ENCODE data around the gene KRTAP13-1. TPM values are rescaled to one million over a fixed set of nuclear protein-coding genes. Genes with fewer than 3 reads are reported as not detected.

The KRTAP13-1 gene
- total RNA-seq, 1 donor from 2014 or later: not detected

DNA sequence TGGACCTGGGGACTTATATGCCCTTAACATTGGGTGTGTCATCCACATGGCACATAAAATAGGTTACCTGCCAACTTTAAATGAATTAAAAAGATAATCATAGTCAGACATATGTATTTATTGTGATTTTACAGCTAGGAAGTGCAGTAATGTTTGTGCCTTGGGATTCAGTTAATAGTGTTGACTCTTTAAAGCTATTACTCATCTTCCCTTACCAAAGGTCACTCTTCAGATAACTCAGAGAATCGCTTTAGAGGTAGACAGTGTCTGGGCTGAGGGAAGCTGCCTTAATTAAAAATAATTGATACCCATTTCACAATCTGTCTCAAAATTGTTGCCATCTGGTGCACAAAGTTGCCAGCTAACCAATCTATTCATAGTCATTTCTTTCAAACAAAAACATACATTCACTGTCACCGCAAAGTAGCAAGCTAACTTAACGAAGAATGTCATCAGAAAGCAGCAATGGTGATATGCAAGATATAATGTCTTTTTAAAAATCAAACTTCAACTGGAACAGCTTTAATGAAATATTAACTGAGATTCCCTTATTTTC is 41.3 kb downstream of the KRTAP13-1 start:
- FAIRE-seq: no peak

DNA sequence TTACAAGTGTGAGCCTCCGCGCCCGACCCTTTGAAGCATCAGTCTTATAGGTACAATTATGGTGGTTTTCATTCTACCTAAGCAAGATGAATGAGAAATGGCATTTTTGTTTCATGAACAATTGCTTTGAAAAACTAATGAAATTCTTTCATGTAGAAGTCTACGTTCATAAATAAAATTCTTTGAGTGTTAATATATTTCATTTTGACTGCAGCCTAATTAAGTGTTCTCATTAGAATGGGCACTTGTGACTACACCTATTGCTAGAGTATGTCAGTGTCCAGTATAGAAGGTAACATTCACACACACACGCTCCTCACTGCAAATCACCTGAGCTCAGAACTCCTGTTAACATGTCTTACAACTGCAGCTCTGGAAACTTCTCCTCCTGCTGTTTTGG is 44.1 kb downstream of the KRTAP13-1 start, which contains the start of gene KRTAP15-1:
KRTAP15-1 (plus strand) TSS at position 301 of the 400 bp plus-strand sequence; CDS start at position 354, 53 bp downstream.
- Histone ChIP-seq H3K27ac (ENCODE audit: low read depth, low read length) (no peak within 1 kb of the TSS), H2AFZ (ENCODE audit: low read depth, low read length) (no peak within 1 kb of the TSS), H3K27me3 (ENCODE audit: insufficient read depth, low read length) (no peaks in the 10 kb centered on the region), H3K9me3 (ENCODE audit: insufficient read depth, low read depth, low read length) (peaks cover 2% of the 10 kb centered on the region), H3K79me2 (ENCODE audit: insufficient read depth, low read length) (no peaks in the 10 kb centered on the region), H4K20me1 (ENCODE audit: insufficient read depth, low read length) (no peaks in the 10 kb centered on the region), H3K36me3 (ENCODE audit: insufficient read depth, low read length) (no peaks in the 10 kb centered on the region), H3K4me3 (ENCODE audit: insufficient read depth, low read depth, low read length) (no peak within 1 kb of the TSS), H3K4me1 (ENCODE audit: insufficient read depth, low read length) (no peaks in the 10 kb centered on the region), H3K4me2 (ENCODE audit: low read length) (no peak within 1 kb of the TSS), H3K9ac (ENCODE audit: low read length) (no peak within 1 kb of the TSS)
- Mint-ChIP-seq H3K9me3 (ENCODE audit: unreplicated experiment) (no peaks in the 10 kb centered on the region), H3K27ac (ENCODE audit: unreplicated experiment) (no peak within 1 kb of the TSS), H3K4me1 (ENCODE audit: low read depth, unreplicated experiment) (no peaks in the 10 kb centered on the region), H3K4me3 (ENCODE audit: unreplicated experiment) (no peak within 1 kb of the TSS), H3K27me3 (ENCODE audit: low read depth, unreplicated experiment) (peaks cover 2% of the 10 kb centered on the region), H3K36me3 (ENCODE audit: low read depth, unreplicated experiment) (no peaks in the 10 kb centered on the region)
- DNase-seq (ENCODE audit: low read depth): no peak
- FAIRE-seq: no peak
- TF ChIP-seq, protein P1, sequence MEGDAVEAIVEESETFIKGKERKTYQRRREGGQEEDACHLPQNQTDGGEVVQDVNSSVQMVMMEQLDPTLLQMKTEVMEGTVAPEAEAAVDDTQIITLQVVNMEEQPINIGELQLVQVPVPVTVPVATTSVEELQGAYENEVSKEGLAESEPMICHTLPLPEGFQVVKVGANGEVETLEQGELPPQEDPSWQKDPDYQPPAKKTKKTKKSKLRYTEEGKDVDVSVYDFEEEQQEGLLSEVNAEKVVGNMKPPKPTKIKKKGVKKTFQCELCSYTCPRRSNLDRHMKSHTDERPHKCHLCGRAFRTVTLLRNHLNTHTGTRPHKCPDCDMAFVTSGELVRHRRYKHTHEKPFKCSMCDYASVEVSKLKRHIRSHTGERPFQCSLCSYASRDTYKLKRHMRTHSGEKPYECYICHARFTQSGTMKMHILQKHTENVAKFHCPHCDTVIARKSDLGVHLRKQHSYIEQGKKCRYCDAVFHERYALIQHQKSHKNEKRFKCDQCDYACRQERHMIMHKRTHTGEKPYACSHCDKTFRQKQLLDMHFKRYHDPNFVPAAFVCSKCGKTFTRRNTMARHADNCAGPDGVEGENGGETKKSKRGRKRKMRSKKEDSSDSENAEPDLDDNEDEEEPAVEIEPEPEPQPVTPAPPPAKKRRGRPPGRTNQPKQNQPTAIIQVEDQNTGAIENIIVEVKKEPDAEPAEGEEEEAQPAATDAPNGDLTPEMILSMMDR (IDR thresholded peaks at IDR 0.05; ENCODE audit: insufficient read depth, low read depth, low read length): no peak
- no peak for TF ChIP-seq EZH2 (IDR thresholded peaks at IDR 0.05; ENCODE audit: insufficient read depth, low read length)

More for the DNA sequence above, 41.3 kb downstream of the KRTAP13-1 start:
- H4K20me1 ChIP-seq (ENCODE audit: insufficient read depth, low read length): no peaks in the 10 kb centered on the region
- no peak overlapping the region for H3K4me3 Mint-ChIP-seq (ENCODE audit: unreplicated experiment)
- no peaks in the 10 kb centered on the region for H3K79me2 ChIP-seq (ENCODE audit: insufficient read depth, low read length)
- H3K27ac ChIP-seq (ENCODE audit: low read depth, low read length): no peak overlapping the region
- DNase-seq (ENCODE audit: low read depth): no peak
- H3K9me3 ChIP-seq (ENCODE audit: insufficient read depth, low read depth, low read length): peaks cover 6% of the 10 kb centered on the region
- H3K4me3 ChIP-seq (ENCODE audit: insufficient read depth, low read depth, low read length): no peak overlapping the region
- no peak overlapping the region for H2AFZ ChIP-seq (ENCODE audit: low read depth, low read length)
- no peaks in the 10 kb centered on the region for H3K36me3 Mint-ChIP-seq (ENCODE audit: low read depth, unreplicated experiment)
- TF ChIP-seq, protein P1 (IDR thresholded peaks at IDR 0.05; ENCODE audit: insufficient read depth, low read depth, low read length): no peak
- no peak for TF ChIP-seq EZH2 (IDR thresholded peaks at IDR 0.05; ENCODE audit: insufficient read depth, low read length)
- H3K36me3 ChIP-seq (ENCODE audit: insufficient read depth, low read length): no peaks in the 10 kb centered on the region
- H3K4me1 Mint-ChIP-seq (ENCODE audit: low read depth, unreplicated experiment): no peaks in the 10 kb centered on the region
- H3K27me3 ChIP-seq (ENCODE audit: insufficient read depth, low read length): no peaks in the 10 kb centered on the region
- no peak overlapping the region for H3K4me2 ChIP-seq (ENCODE audit: low read length)
- H3K9ac ChIP-seq (ENCODE audit: low read length): no peak overlapping the region
- H3K4me1 ChIP-seq (ENCODE audit: insufficient read depth, low read length): no peaks in the 10 kb centered on the region
- H3K27me3 Mint-ChIP-seq (ENCODE audit: low read depth, unreplicated experiment): peaks cover 2% of the 10 kb centered on the region
- H3K27ac Mint-ChIP-seq (ENCODE audit: unreplicated experiment): no peak overlapping the region
- H3K9me3 Mint-ChIP-seq (ENCODE audit: unreplicated experiment): no peaks in the 10 kb centered on the region

- no peaks in the 10 kb centered on the region for H3K27me3 ChIP-seq (ENCODE audit: insufficient read depth, low read length)
- TF ChIP-seq, protein P1 (IDR thresholded peaks at IDR 0.05; ENCODE audit: insufficient read depth, low read depth, low read length): no peak
- no peak for TF ChIP-seq EZH2 (IDR thresholded peaks at IDR 0.05; ENCODE audit: insufficient read depth, low read length)
- H3K27ac ChIP-seq (ENCODE audit: low read depth, low read length): no peak overlapping the region
- H3K4me3 ChIP-seq (ENCODE audit: insufficient read depth, low read depth, low read length): no peak overlapping the region
- FAIRE-seq (no peak), DNase-seq (ENCODE audit: low read depth) (no peak)
- no peak overlapping the region for H2AFZ ChIP-seq (ENCODE audit: low read depth, low read length)
- Mint-ChIP-seq H3K4me3 (ENCODE audit: unreplicated experiment) (no peak overlapping the region), H3K27ac (ENCODE audit: unreplicated experiment) (no peak overlapping the region), H3K4me1 (ENCODE audit: low read depth, unreplicated experiment) (no peaks in the 10 kb centered on the region), H3K36me3 (ENCODE audit: low read depth, unreplicated experiment) (no peaks in the 10 kb centered on the region), H3K27me3 (ENCODE audit: low read depth, unreplicated experiment) (no peaks in the 10 kb centered on the region), H3K9me3 (ENCODE audit: unreplicated experiment) (no peaks in the 10 kb centered on the region)
- H3K4me2 ChIP-seq (ENCODE audit: low read length): no peak overlapping the region
- H3K9ac ChIP-seq (ENCODE audit: low read length): no peak overlapping the region
- H3K4me1 ChIP-seq (ENCODE audit: insufficient read depth, low read length): no peaks in the 10 kb centered on the region
- H3K9me3 ChIP-seq (ENCODE audit: insufficient read depth, low read depth, low read length): peaks cover 2% of the 10 kb centered on the region
- H3K79me2 ChIP-seq (ENCODE audit: insufficient read depth, low read length): no peaks in the 10 kb centered on the region
- H3K36me3 ChIP-seq (ENCODE audit: insufficient read depth, low read length): no peaks in the 10 kb centered on the region
- no peaks in the 10 kb centered on the region for H4K20me1 ChIP-seq (ENCODE audit: insufficient read depth, low read length)
Observed at GRCh38 chr21:30443226-30443625, 47.4 kb downstream of the KRTAP13-1 start.

All from astrocyte (in vitro differentiated cells and primary cell).